ENCODE measurements around the gene RASA3.
"Not testable (repeated sequence)": the region's sequence is repeated elsewhere in the genome, so short reads cannot be mapped to it uniquely, and the experiment has no call there.

RASA3 gene

GRCh38 chr13:114132419-114133121, at the start of gene RASA3:
Gene RASA3, minus strand, starts transcription at chr13:114132623. Its CDS starts 134 bp downstream, at chr13:114132489.
- H3K4me1 ChIP-seq (ENCODE audit: control insufficient read depth, insufficient read depth, low read length) = peaks cover 17% of the 10 kb centered on the region
- no peaks in the 10 kb centered on the region for H3K9me3 ChIP-seq (ENCODE audit: control insufficient read depth, insufficient read depth, low read length)
- peak within 1 kb of the TSS; percentile 12 for H3K9ac ChIP-seq (ENCODE audit: low read depth, low read length)
- peak within 1 kb of the TSS; percentile 70 for H3K4me3 ChIP-seq (ENCODE audit: low read depth, low read length)
- H3K27me3 ChIP-seq (ENCODE audit: control insufficient read depth, insufficient read depth, low read length) = no peaks in the 10 kb centered on the region
- no peaks in the 10 kb centered on the region for H3K36me3 ChIP-seq (ENCODE audit: control insufficient read depth, insufficient read depth, low read length)

GRCh38 chr13:114179087-114179658, 46.8 kb upstream of the RASA3 start, which contains the start of gene CFAP97D2:
Gene CFAP97D2, plus strand, starts transcription at chr13:114179257. Its CDS starts 74 bp downstream, at chr13:114179331.
- Histone ChIP-seq H3K9ac (ENCODE audit: low read depth, low read length) (no peak within 1 kb of the TSS), H3K27me3 (ENCODE audit: control insufficient read depth, insufficient read depth, low read length) (peaks cover 3% of the 10 kb centered on the region), H3K9me3 (ENCODE audit: control insufficient read depth, insufficient read depth, low read length) (no peaks in the 10 kb centered on the region), H3K4me1 (ENCODE audit: control insufficient read depth, insufficient read depth, low read length) (no peaks in the 10 kb centered on the region), H3K4me3 (ENCODE audit: low read depth, low read length) (no peak within 1 kb of the TSS), H3K36me3 (ENCODE audit: control insufficient read depth, insufficient read depth, low read length) (no peaks in the 10 kb centered on the region)

- H3K4me1 ChIP-seq (ENCODE audit: control insufficient read depth, insufficient read depth, low read length) = no peaks in the 10 kb centered on the region
These were observed 45.0 kb upstream of the RASA3 start for GRCh38 chr13:114177245-114178010.

GRCh38 chr13:114176359-114176902, 44.0 kb upstream of the RASA3 start:
- H3K27me3 ChIP-seq (ENCODE audit: control insufficient read depth, insufficient read depth, low read length); H3K9ac ChIP-seq (ENCODE audit: low read depth, low read length); H3K36me3 ChIP-seq (ENCODE audit: control insufficient read depth, insufficient read depth, low read length); H3K4me1 ChIP-seq (ENCODE audit: control insufficient read depth, insufficient read depth, low read length); H3K4me3 ChIP-seq (ENCODE audit: low read depth, low read length); H3K9me3 ChIP-seq (ENCODE audit: control insufficient read depth, insufficient read depth, low read length): not testable (repeated sequence)

More at GRCh38 chr13:114177245-114178010, 45.0 kb upstream of the RASA3 start:
- Histone ChIP-seq H3K27me3 (ENCODE audit: control insufficient read depth, insufficient read depth, low read length) (peaks cover 3% of the 10 kb centered on the region), H3K9ac (ENCODE audit: low read depth, low read length) (no peak overlapping the region), H3K4me3 (ENCODE audit: low read depth, low read length) (no peak overlapping the region), H3K9me3 (ENCODE audit: control insufficient read depth, insufficient read depth, low read length) (no peaks in the 10 kb centered on the region), H3K36me3 (ENCODE audit: control insufficient read depth, insufficient read depth, low read length) (no peaks in the 10 kb centered on the region)

GRCh38 chr13:114174529-114174961, 42.1 kb upstream of the RASA3 start:
- no peaks in the 10 kb centered on the region for H3K9me3 ChIP-seq (ENCODE audit: control insufficient read depth, insufficient read depth, low read length)
- peaks cover 3% of the 10 kb centered on the region for H3K27me3 ChIP-seq (ENCODE audit: control insufficient read depth, insufficient read depth, low read length)
- no peak overlapping the region for H3K9ac ChIP-seq (ENCODE audit: low read depth, low read length)
- no peak overlapping the region for H3K4me3 ChIP-seq (ENCODE audit: low read depth, low read length)
- no peaks in the 10 kb centered on the region for H3K36me3 ChIP-seq (ENCODE audit: control insufficient read depth, insufficient read depth, low read length)
- no peaks in the 10 kb centered on the region for H3K4me1 ChIP-seq (ENCODE audit: control insufficient read depth, insufficient read depth, low read length)

GRCh38 chr13:114173745-114174144, 41.3 kb upstream of the RASA3 start:
- Histone ChIP-seq H3K4me3 (ENCODE audit: low read depth, low read length) (no peak overlapping the region), H3K4me1 (ENCODE audit: control insufficient read depth, insufficient read depth, low read length) (no peaks in the 10 kb centered on the region), H3K36me3 (ENCODE audit: control insufficient read depth, insufficient read depth, low read length) (no peaks in the 10 kb centered on the region), H3K9me3 (ENCODE audit: control insufficient read depth, insufficient read depth, low read length) (no peaks in the 10 kb centered on the region), H3K9ac (ENCODE audit: low read depth, low read length) (no peak overlapping the region), H3K27me3 (ENCODE audit: control insufficient read depth, insufficient read depth, low read length) (peaks cover under 1% of the 10 kb centered on the region)

GRCh38 chr13:114173272-114173671, 40.8 kb upstream of the RASA3 start:
- no peaks in the 10 kb centered on the region for H3K9me3 ChIP-seq (ENCODE audit: control insufficient read depth, insufficient read depth, low read length)
- H3K27me3 ChIP-seq (ENCODE audit: control insufficient read depth, insufficient read depth, low read length) = no peaks in the 10 kb centered on the region
- H3K4me3 ChIP-seq (ENCODE audit: low read depth, low read length) = no peak overlapping the region
- no peaks in the 10 kb centered on the region for H3K36me3 ChIP-seq (ENCODE audit: control insufficient read depth, insufficient read depth, low read length)
- H3K4me1 ChIP-seq (ENCODE audit: control insufficient read depth, insufficient read depth, low read length) = no peaks in the 10 kb centered on the region
- no peak overlapping the region for H3K9ac ChIP-seq (ENCODE audit: low read depth, low read length)

- no peaks in the 10 kb centered on the region for H3K4me1 ChIP-seq (ENCODE audit: control insufficient read depth, insufficient read depth, low read length)
- H3K27me3 ChIP-seq (ENCODE audit: control insufficient read depth, insufficient read depth, low read length) = no peaks in the 10 kb centered on the region
- H3K4me3 ChIP-seq (ENCODE audit: low read depth, low read length) = no peak overlapping the region
- no peaks in the 10 kb centered on the region for H3K36me3 ChIP-seq (ENCODE audit: control insufficient read depth, insufficient read depth, low read length)
- no peak overlapping the region for H3K9ac ChIP-seq (ENCODE audit: low read depth, low read length)
- H3K9me3 ChIP-seq (ENCODE audit: control insufficient read depth, insufficient read depth, low read length) = no peaks in the 10 kb centered on the region
These were observed 35.5 kb upstream of the RASA3 start for GRCh38 chr13:114167885-114168284.

GRCh38 chr13:114167426-114167825, 35.0 kb upstream of the RASA3 start:
- H3K4me3 ChIP-seq (ENCODE audit: low read depth, low read length) = no peak overlapping the region
- no peaks in the 10 kb centered on the region for H3K4me1 ChIP-seq (ENCODE audit: control insufficient read depth, insufficient read depth, low read length)
- H3K36me3 ChIP-seq (ENCODE audit: control insufficient read depth, insufficient read depth, low read length) = no peaks in the 10 kb centered on the region
- H3K27me3 ChIP-seq (ENCODE audit: control insufficient read depth, insufficient read depth, low read length) = no peaks in the 10 kb centered on the region
- no peaks in the 10 kb centered on the region for H3K9me3 ChIP-seq (ENCODE audit: control insufficient read depth, insufficient read depth, low read length)
- H3K9ac ChIP-seq (ENCODE audit: low read depth, low read length) = no peak overlapping the region

- H3K4me1 ChIP-seq (ENCODE audit: control insufficient read depth, insufficient read depth, low read length) = no peaks in the 10 kb centered on the region
- H3K4me3 ChIP-seq (ENCODE audit: low read depth, low read length) = no peak overlapping the region
- no peaks in the 10 kb centered on the region for H3K9me3 ChIP-seq (ENCODE audit: control insufficient read depth, insufficient read depth, low read length)
- H3K27me3 ChIP-seq (ENCODE audit: control insufficient read depth, insufficient read depth, low read length) = no peaks in the 10 kb centered on the region
- no peak overlapping the region for H3K9ac ChIP-seq (ENCODE audit: low read depth, low read length)
- H3K36me3 ChIP-seq (ENCODE audit: control insufficient read depth, insufficient read depth, low read length) = no peaks in the 10 kb centered on the region
These were observed 34.1 kb upstream of the RASA3 start for GRCh38 chr13:114166381-114167131.

All from iPS-15b (cell line).